CD4-positive, alpha-beta T cell (primary cell): ENCODE data around the gene SHISA3. TPM values are rescaled to one million over a fixed set of nuclear protein-coding genes. Genes with fewer than 3 reads are reported as not detected.

Experiments used
- ATAC-seq: fragments of 200-7000 bp; cut with Tn5 transposase; one replicate; pipeline ENCODE4 v1.10.0; 2022; ENCODE audit warnings: mild to moderate bottlenecking; ENCODE audit not compliant: poor library complexity
- CTCF ChIA-PET: fragments of 350-600 bp; sonication (Branson Sonifier 250); formaldehyde crosslinking; loops from one replicate; lab custom pipeline; 2021; ENCODE audit warnings: antibody characterized with exemption, inconsistent platforms; lab: Charles Lee
- POLR2A ChIA-PET: fragments of 350-600 bp; sonication (Branson Sonifier 250); formaldehyde crosslinking; loops from one replicate; lab custom pipeline; 2021; ENCODE audit warnings: antibody characterized with exemption, inconsistent platforms; lab: Charles Lee
- DNase-seq, 14 experiments: peaks; one replicate each; pipeline ENCODE4 v3.0.0-alpha.2; 2013 to 2020; ENCODE audit warnings: mixed read lengths in 2 of 14
- H3K27ac ChIP-seq, 2 donors: one replicate each; pipeline versions ENCODE4 v1.5.1 to v1.7.0; 2013; ENCODE audit warnings: low read length in 2 of 2, low read depth in 1 of 2, mild to moderate bottlenecking in 1 of 2
- H3K27me3 ChIP-seq, 2 experiments: 1 replicate in 1 of 2; 2 replicates in 1 of 2; pipeline versions ENCODE4 v1.6.1 to v1.7.0; 2013; ENCODE audit warnings: low read length in 2 of 2, control low read depth in 1 of 2, mild to moderate bottlenecking in 1 of 2, moderate library complexity in 1 of 2; ENCODE audit not compliant: insufficient read depth in 2 of 2, control insufficient read depth in 1 of 2
- H3K36me3 ChIP-seq: one replicate; pipeline ENCODE4 v1.6.1; 2013; ENCODE audit warnings: low read length, control low read depth; ENCODE audit not compliant: insufficient read depth
- H3K4me1 ChIP-seq: one replicate; pipeline ENCODE4 v1.6.1; 2013; ENCODE audit warnings: low read length, control low read depth; ENCODE audit not compliant: insufficient read depth
- H3K4me3 ChIP-seq: one replicate; pipeline ENCODE4 v1.5.1; 2013; ENCODE audit warnings: mild to moderate bottlenecking, low read length, moderate library complexity
- H3K9me3 ChIP-seq, 2 experiments: 1 replicate in 1 of 2; 2 replicates in 1 of 2; pipeline versions ENCODE4 v1.6.1 to v1.7.0; 2013; ENCODE audit warnings: low read length in 2 of 2, mild to moderate bottlenecking in 2 of 2, control low read depth in 1 of 2, moderate library complexity in 1 of 2; ENCODE audit not compliant: control insufficient read depth in 1 of 2, insufficient read depth in 1 of 2
- H3K27ac Mint-ChIP-seq: one replicate; pipeline ENCODE4 v1.8.0; 2020; ENCODE audit warnings: mixed read lengths
- H3K27me3 Mint-ChIP-seq: one replicate; pipeline ENCODE4 v1.8.0; 2021; ENCODE audit warnings: mixed read lengths
- H3K36me3 Mint-ChIP-seq: one replicate; pipeline ENCODE4 v1.8.0; 2021; ENCODE audit warnings: low read depth, mixed read lengths
- H3K4me1 Mint-ChIP-seq: one replicate; pipeline ENCODE4 v1.8.0; 2021; ENCODE audit warnings: low read depth, mixed read lengths
- H3K4me3 Mint-ChIP-seq: one replicate; pipeline ENCODE4 v1.8.0; 2020; ENCODE audit warnings: mild to moderate bottlenecking, mixed read lengths
- H3K9me3 Mint-ChIP-seq: one replicate; pipeline ENCODE4 v1.8.0; 2020; ENCODE audit warnings: mixed read lengths
- CTCF ChIP-seq: fragments of 200-600 bp; IDR thresholded peaks from one replicate; pipeline ENCODE4 v1.8.0; 2022; ENCODE audit warnings: antibody characterized with exemption, mild to moderate bottlenecking
- intact Hi-C, 2 experiments: fragments of 100-400 bp; cut with DNase I in 1 of 2; cut with micrococcal nuclease in 1 of 2; formaldehyde crosslinking; loops; one replicate each; pipeline versions ENCODE4 v1.15.1 to v1.9.0; 2023 to 2025; cut with DNase I, micrococcal nuclease
- total RNA-seq, 174 experiments: library from RNA in 2 of 174; stranded (reverse) in 2 of 174; gene quantifications; one replicate each; pipeline ENCODE4 v1.2.3 and lab custom pipeline; 2021 to 2026

Gene SHISA3
- total RNA-seq, 2 experiments from 2014 or later, result not detected

- Mint-ChIP-seq H3K27ac (no peak overlapping the region), H3K27me3 (peaks cover 30% of the 10 kb centered on the region), H3K4me3 (no peak overlapping the region), H3K9me3 (no peaks in the 10 kb centered on the region), H3K4me1 (peaks cover 11% of the 10 kb centered on the region), H3K36me3 (no peaks in the 10 kb centered on the region)
- ATAC-seq (no peak), DNase-seq (no peak)
- intact Hi-C loops, result no loop called here
- Histone ChIP-seq H3K27me3 (peaks cover 12% of the 10 kb centered on the region in 2 experiments), H3K9me3 (peaks cover 0 to 5% of the 10 kb centered on the region in 2 experiments), H3K4me3 (no peak overlapping the region), H3K4me1 (peaks cover 6% of the 10 kb centered on the region), H3K36me3 (no peaks in the 10 kb centered on the region), H3K27ac (no peak overlapping the region)
- CTCF ChIA-PET, result no interaction called here
- TF ChIP-seq CTCF, result no peak
- POLR2A ChIA-PET, result no interaction called here
These were observed 4.9 kb upstream of the SHISA3 start for GRCh38 chr4:42392436-42392835.

GRCh38 chr4:42395595-42395994 is 1.7 kb upstream of the SHISA3 start:
- Histone ChIP-seq H3K4me3 (no peak overlapping the region), H3K27ac (no peak overlapping the region), H3K27me3 (peaks cover 36 to 37% of the 10 kb centered on the region in 2 experiments), H3K4me1 (peaks cover 24% of the 10 kb centered on the region), H3K36me3 (no peaks in the 10 kb centered on the region), H3K9me3 (peaks cover 0 to 17% of the 10 kb centered on the region in 2 experiments)
- Mint-ChIP-seq H3K27me3 (peaks cover 56% of the 10 kb centered on the region), H3K36me3 (no peaks in the 10 kb centered on the region), H3K27ac (no peak overlapping the region), H3K4me3 (no peak overlapping the region), H3K9me3 (no peaks in the 10 kb centered on the region), H3K4me1 (peaks cover 28% of the 10 kb centered on the region)
- CTCF ChIA-PET, result no interaction called here
- ATAC-seq (no peak), DNase-seq (no peak)
- intact Hi-C loops, result no loop called here
- POLR2A ChIA-PET, result no interaction called here
- no peak for TF ChIP-seq CTCF

- Mint-ChIP-seq H3K9me3 (no peaks in the 10 kb centered on the region), H3K27me3 (peaks cover 64% of the 10 kb centered on the region), H3K4me1 (peaks cover 28% of the 10 kb centered on the region), H3K27ac (no peak overlapping the region), H3K36me3 (no peaks in the 10 kb centered on the region), H3K4me3 (peak overlapping the region; percentile 84)
- no peak overlapping the region for H3K27ac ChIP-seq
- H3K4me1 ChIP-seq, result peaks cover 24% of the 10 kb centered on the region
- CTCF ChIA-PET, result no interaction called here
- DNase-seq, result peak in 1 of 14 experiments; percentile 2
- intact Hi-C loops, result no loop called here
- H3K4me3 ChIP-seq, result no peak overlapping the region
- POLR2A ChIA-PET, result no interaction called here
- peaks cover 39 to 41% of the 10 kb centered on the region in 2 experiments for H3K27me3 ChIP-seq
- H3K9me3 ChIP-seq, result peaks cover 0 to 21% of the 10 kb centered on the region in 2 experiments
- ATAC-seq, result no peak
- no peaks in the 10 kb centered on the region for H3K36me3 ChIP-seq
- no peak for TF ChIP-seq CTCF
These were observed 932 bp upstream of the SHISA3 start for GRCh38 chr4:42396361-42396751.
